Suprapubic skin (tissue), 4 donors: ENCODE results near the gene PCBD1.

Experiments
- EP300 ChIP-seq: sonication (generic); formaldehyde crosslinking; IDR thresholded peaks from one replicate; pipeline ENCODE4 v1.6.1; 2017; ENCODE audit warnings: antibody characterized with exemption
- POLR2A ChIP-seq, 2 donors: fragments of 450-650 bp; IDR thresholded peaks; one replicate each; pipeline ENCODE4 v1.6.1; 2017; ENCODE audit warnings: antibody characterized with exemption in 2 of 2, mild to moderate bottlenecking in 2 of 2, moderate library complexity in 2 of 2
- POLR2AphosphoS5 ChIP-seq, 3 donors: sonication (generic); formaldehyde crosslinking; IDR thresholded peaks; one replicate each; pipeline ENCODE4 v1.6.1; 2017; ENCODE audit warnings: antibody characterized with exemption in 3 of 3
- TF ChIP-seq, protein P1 (sequence below), 2 donors: fragments of 200-600 bp in 1 of 2; fragments of 450-650 bp in 1 of 2; sonication (generic) in 1 of 2; IDR thresholded peaks; one replicate each; pipeline ENCODE4 v1.5.1; 2016 to 2019; ENCODE audit warnings: antibody characterized with exemption in 2 of 2, mild to moderate bottlenecking in 1 of 2, moderate library complexity in 1 of 2

GRCh38 chr10:70917226-70917625, 28.9 kb upstream of the PCBD1 start:
- TF ChIP-seq, protein P1, sequence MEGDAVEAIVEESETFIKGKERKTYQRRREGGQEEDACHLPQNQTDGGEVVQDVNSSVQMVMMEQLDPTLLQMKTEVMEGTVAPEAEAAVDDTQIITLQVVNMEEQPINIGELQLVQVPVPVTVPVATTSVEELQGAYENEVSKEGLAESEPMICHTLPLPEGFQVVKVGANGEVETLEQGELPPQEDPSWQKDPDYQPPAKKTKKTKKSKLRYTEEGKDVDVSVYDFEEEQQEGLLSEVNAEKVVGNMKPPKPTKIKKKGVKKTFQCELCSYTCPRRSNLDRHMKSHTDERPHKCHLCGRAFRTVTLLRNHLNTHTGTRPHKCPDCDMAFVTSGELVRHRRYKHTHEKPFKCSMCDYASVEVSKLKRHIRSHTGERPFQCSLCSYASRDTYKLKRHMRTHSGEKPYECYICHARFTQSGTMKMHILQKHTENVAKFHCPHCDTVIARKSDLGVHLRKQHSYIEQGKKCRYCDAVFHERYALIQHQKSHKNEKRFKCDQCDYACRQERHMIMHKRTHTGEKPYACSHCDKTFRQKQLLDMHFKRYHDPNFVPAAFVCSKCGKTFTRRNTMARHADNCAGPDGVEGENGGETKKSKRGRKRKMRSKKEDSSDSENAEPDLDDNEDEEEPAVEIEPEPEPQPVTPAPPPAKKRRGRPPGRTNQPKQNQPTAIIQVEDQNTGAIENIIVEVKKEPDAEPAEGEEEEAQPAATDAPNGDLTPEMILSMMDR (IDR thresholded peaks at IDR 0.05), result no peak
- no peak for TF ChIP-seq POLR2AphosphoS5 (IDR thresholded peaks at IDR 0.05)
- no peak for TF ChIP-seq POLR2A (IDR thresholded peaks at IDR 0.05)
- TF ChIP-seq EP300, result no peak
